ENCODE measurements around the gene KCNK4.

KCNK4 gene

GRCh38 chr11:64340671-64341335 lies 49.7 kb downstream of the KCNK4 start:
- Mint-ChIP-seq H3K9me3 (no peaks in the 10 kb centered on the region), H3K27me3 (ENCODE audit: low read depth, poor library complexity) (peaks cover 16% of the 10 kb centered on the region), H3K36me3 (ENCODE audit: low read depth) (no peaks in the 10 kb centered on the region), H3K27ac (no peak overlapping the region), H3K4me3 (peak overlapping the region; percentile 74), H3K4me1 (peaks cover 46% of the 10 kb centered on the region)
- peak; percentile 87 for DNase-seq
- TF ChIP-seq CTCF (IDR thresholded peaks at IDR 0.05): no peak

- no peak for TF ChIP-seq CTCF (IDR thresholded peaks at IDR 0.05)
- Mint-ChIP-seq H3K27me3 (ENCODE audit: low read depth, poor library complexity) (peaks cover 16% of the 10 kb centered on the region), H3K4me3 (peak overlapping the region; percentile 74), H3K9me3 (no peaks in the 10 kb centered on the region), H3K27ac (no peak overlapping the region), H3K36me3 (ENCODE audit: low read depth) (no peaks in the 10 kb centered on the region), H3K4me1 (peaks cover 46% of the 10 kb centered on the region)
- no peak for DNase-seq
Measured at GRCh38 chr11:64341429-64341828, 50.3 kb downstream of the KCNK4 start.

GRCh38 chr11:64341851-64342791 lies 51.0 kb downstream of the KCNK4 start:
- H3K36me3 Mint-ChIP-seq (ENCODE audit: low read depth): no peaks in the 10 kb centered on the region
- H3K4me1 Mint-ChIP-seq: peaks cover 43% of the 10 kb centered on the region
- peaks cover 16% of the 10 kb centered on the region for H3K27me3 Mint-ChIP-seq (ENCODE audit: low read depth, poor library complexity)
- H3K4me3 Mint-ChIP-seq: peak overlapping the region; percentile 60
- peak; percentile 95 for DNase-seq
- H3K9me3 Mint-ChIP-seq: no peaks in the 10 kb centered on the region
- peak; percentile 26 for TF ChIP-seq CTCF (IDR thresholded peaks at IDR 0.05)
- H3K27ac Mint-ChIP-seq: no peak overlapping the region

- no peak for DNase-seq
- Mint-ChIP-seq H3K27ac (no peak overlapping the region), H3K4me3 (peak overlapping the region; percentile 60)
Measured at GRCh38 chr11:64342869-64343745, 52.0 kb downstream of the KCNK4 start.

More at GRCh38 chr11:64342869-64343745, 52.0 kb downstream of the KCNK4 start:
- H3K9me3 Mint-ChIP-seq: no peaks in the 10 kb centered on the region
- no peaks in the 10 kb centered on the region for H3K36me3 Mint-ChIP-seq (ENCODE audit: low read depth)
- H3K27me3 Mint-ChIP-seq (ENCODE audit: low read depth, poor library complexity): peaks cover 13% of the 10 kb centered on the region
- no peak for TF ChIP-seq CTCF (IDR thresholded peaks at IDR 0.05)
- H3K4me1 Mint-ChIP-seq: peaks cover 45% of the 10 kb centered on the region
